Keratinocyte (primary cell): ENCODE measurements around the gene SMIM35. TPM values are rescaled to one million over a fixed set of nuclear protein-coding genes. Genes with fewer than 3 reads are reported as not detected.

Experiments used
- DNase-seq: peaks from one replicate; pipeline ENCODE4 v3.0.0-alpha.2; 2011; ENCODE audit warnings: low read depth, missing footprints, low spot score
- FAIRE-seq: peaks from 2 replicates; lab custom pipeline; 2011; peaks lifted over from hg19 to GRCh38; lab: Jason Lieb, UNC
- H2AFZ ChIP-seq: 2 replicates; pipeline ENCODE4 v1.6.0; 2012; ENCODE audit warnings: low read length, control low read depth, inconsistent platforms; ENCODE audit not compliant: control insufficient read depth
- H3K27ac ChIP-seq: 2 replicates; pipeline ENCODE4 v1.5.1; 2011; ENCODE audit warnings: low read length; ENCODE audit not compliant: control insufficient read depth, insufficient read depth
- H3K27me3 ChIP-seq: 3 replicates; pipeline ENCODE4 v1.6.0; 2011; ENCODE audit warnings: low read length; ENCODE audit not compliant: control insufficient read depth, insufficient read depth; ENCODE audit errors: extremely low read depth
- H3K36me3 ChIP-seq, 2 experiments: 2 replicates in 1 of 2; 3 replicates in 1 of 2; pipeline ENCODE4 v1.5.1; 2011; ENCODE audit warnings: low read length in 2 of 2, mild to moderate bottlenecking in 1 of 2; ENCODE audit not compliant: control insufficient read depth in 2 of 2, insufficient read depth in 2 of 2; ENCODE audit errors: extremely low read depth in 1 of 2
- H3K4me1 ChIP-seq: 3 replicates; pipeline ENCODE4 v1.5.1; 2011; ENCODE audit warnings: low read length; ENCODE audit not compliant: control insufficient read depth, insufficient read depth; ENCODE audit errors: extremely low read depth
- H3K4me2 ChIP-seq: 3 replicates; pipeline ENCODE4 v1.6.0; 2011; ENCODE audit warnings: low read depth, low read length; ENCODE audit not compliant: control insufficient read depth, insufficient read depth; ENCODE audit errors: extremely low read depth
- H3K4me3 ChIP-seq, 3 experiments: fragments of 200-600 bp in 1 of 3; sonication (generic) in 1 of 3; 2 replicates in 2 of 3; 3 replicates in 1 of 3; pipeline ENCODE4 v1.5.1; 2011 to 2016; ENCODE audit warnings: low read length in 3 of 3, mild to moderate bottlenecking in 3 of 3, control low read depth in 2 of 3, inconsistent platforms in 1 of 3, low read depth in 1 of 3, mixed read lengths in 1 of 3, mixed run types in 1 of 3, moderate library complexity in 1 of 3; ENCODE audit not compliant: control insufficient read depth in 2 of 3, insufficient read depth in 2 of 3; ENCODE audit errors: extremely low read depth in 1 of 3
- H3K79me2 ChIP-seq: 2 replicates; pipeline ENCODE4 v1.6.0; 2012; ENCODE audit warnings: low read length; ENCODE audit not compliant: control insufficient read depth, insufficient read depth
- H3K9ac ChIP-seq: 3 replicates; pipeline ENCODE4 v1.6.0; 2011; ENCODE audit warnings: low read length; ENCODE audit not compliant: control insufficient read depth, insufficient read depth; ENCODE audit errors: extremely low read depth
- H3K9me1 ChIP-seq: 3 replicates; pipeline ENCODE4 v1.6.0; 2011; ENCODE audit warnings: low read length; ENCODE audit not compliant: control insufficient read depth, insufficient read depth; ENCODE audit errors: extremely low read depth
- H3K9me3 ChIP-seq: 2 replicates; pipeline ENCODE4 v1.5.1; 2012; ENCODE audit warnings: low read depth, low read length; ENCODE audit not compliant: control insufficient read depth
- H4K20me1 ChIP-seq: 3 replicates; pipeline ENCODE4 v1.6.0; 2011; ENCODE audit warnings: low read length; ENCODE audit not compliant: control insufficient read depth, insufficient read depth; ENCODE audit errors: extremely low read depth
- CTCF ChIP-seq, 3 experiments: IDR thresholded peaks in 1 of 3; conservative IDR thresholded peaks in 1 of 3; optimal IDR thresholded peaks in 1 of 3; 2 replicates in 2 of 3; 3 replicates in 1 of 3; pipeline versions ENCODE3 to v1.5.1; 2011; ENCODE audit warnings: low read length in 3 of 3, mild to moderate bottlenecking in 3 of 3, moderate library complexity in 2 of 3, control low read depth in 1 of 3, inconsistent platforms in 1 of 3; ENCODE audit not compliant: insufficient read depth in 2 of 3; ENCODE audit errors: extremely low read depth in 1 of 3
- EZH2 ChIP-seq: IDR thresholded peaks from one replicate; pipeline ENCODE4 v1.6.1; 2012; ENCODE audit warnings: inconsistent platforms, mild to moderate bottlenecking, low read length, moderate library complexity
- dilution Hi-C: fragments of 300-500 bp; cut with MboI; formaldehyde crosslinking; loops from one replicate; pipeline ENCODE4 v1.7.0; 2020; ENCODE audit warnings: low sequenced_read_pairs; ENCODE audit not compliant: extremely low pct_ligation_motif_present
- polyA plus RNA-seq, 5 experiments: library from polyadenylated mRNA; depleted of rRNA in 3 of 5; stranded (reverse) in 3 of 5; stranded (forward) in 1 of 5; unstranded in 1 of 5; fragments of >200 nt; gene quantifications; 1 replicate in 1 of 5; 2 replicates in 3 of 5; 3 replicates in 1 of 5; pipeline versions ENCODE4 v1.2.1 to v1.2.3, GENCODE V29; 2011 to 2012; ENCODE audit warnings: missing spikeins in 2 of 5, low read depth in 1 of 5, low replicate concordance in 1 of 5

The SMIM35 gene
- polyA plus RNA-seq, 1 donor (not counting 4 experiments of a cell fraction or from before 2014, with no cell fraction given), result not detected

GRCh38 chr11:117973503-117973860 is 113.3 kb downstream of the SMIM35 start:
- DNase-seq, result no peak
- no peak overlapping the region for H3K9ac ChIP-seq
- H3K27me3 ChIP-seq, result peaks cover 5% of the 10 kb centered on the region
- H3K9me3 ChIP-seq, result no peaks in the 10 kb centered on the region
- no peaks in the 10 kb centered on the region for H3K79me2 ChIP-seq
- no peaks in the 10 kb centered on the region for H4K20me1 ChIP-seq
- no peak for FAIRE-seq
- H3K4me3 ChIP-seq, result no peak overlapping the region
- no peak overlapping the region for H3K27ac ChIP-seq
- H3K4me2 ChIP-seq, result no peak overlapping the region
- TF ChIP-seq CTCF (optimal IDR thresholded peaks at IDR 0.05 in 1 of 3, IDR thresholded peaks at IDR 0.05 in 1 of 3, conservative IDR thresholded peaks at IDR 0.05 in 1 of 3; ENCODE audit: extremely low read depth in 1 of 3, insufficient read depth in 2 of 3, low read length in 3 of 3), result no peak
- TF ChIP-seq EZH2, result no peak
- H3K4me1 ChIP-seq, result peaks cover 5% of the 10 kb centered on the region
- dilution Hi-C loops, result no loop called here
- H3K36me3 ChIP-seq, result no peaks in the 10 kb centered on the region
- no peak overlapping the region for H2AFZ ChIP-seq
- no peaks in the 10 kb centered on the region for H3K9me1 ChIP-seq

GRCh38 chr11:117972629-117973502 is 113.9 kb downstream of the SMIM35 start:
- no peaks in the 10 kb centered on the region for H3K9me1 ChIP-seq
- no peaks in the 10 kb centered on the region for H3K9me3 ChIP-seq
- no peak overlapping the region for H3K27ac ChIP-seq
- H3K79me2 ChIP-seq, result no peaks in the 10 kb centered on the region
- no peaks in the 10 kb centered on the region for H3K36me3 ChIP-seq
- no peak for FAIRE-seq
- dilution Hi-C loops, result no loop called here
- H3K27me3 ChIP-seq, result peaks cover 5% of the 10 kb centered on the region
- H3K9ac ChIP-seq, result no peak overlapping the region
- H4K20me1 ChIP-seq, result no peaks in the 10 kb centered on the region
- no peak overlapping the region for H2AFZ ChIP-seq
- no peak overlapping the region for H3K4me3 ChIP-seq
- DNase-seq, result no peak
- H3K4me2 ChIP-seq, result no peak overlapping the region
- H3K4me1 ChIP-seq, result peaks cover 5% of the 10 kb centered on the region
- TF ChIP-seq CTCF (optimal IDR thresholded peaks at IDR 0.05 in 1 of 3, IDR thresholded peaks at IDR 0.05 in 1 of 3, conservative IDR thresholded peaks at IDR 0.05 in 1 of 3; ENCODE audit: extremely low read depth in 1 of 3, insufficient read depth in 2 of 3, low read length in 3 of 3) (no peak), EZH2 (no peak)
